NCI-H2107 (cell line): ENCODE measurements around the gene SHBG.
"Not testable (repeated sequence)": the region's sequence is repeated elsewhere in the genome, so short reads cannot be mapped to it uniquely, and the experiment has no call there.

Experiments used
- DNase-seq: peaks from one replicate; lab custom pipeline; 2025; lab: John Stamatoyannopoulos, UW

Gene SHBG

GRCh38 chr17:7612294-7612640, 17.7 kb upstream of the SHBG start:
- DNase-seq: no peak

DNA sequence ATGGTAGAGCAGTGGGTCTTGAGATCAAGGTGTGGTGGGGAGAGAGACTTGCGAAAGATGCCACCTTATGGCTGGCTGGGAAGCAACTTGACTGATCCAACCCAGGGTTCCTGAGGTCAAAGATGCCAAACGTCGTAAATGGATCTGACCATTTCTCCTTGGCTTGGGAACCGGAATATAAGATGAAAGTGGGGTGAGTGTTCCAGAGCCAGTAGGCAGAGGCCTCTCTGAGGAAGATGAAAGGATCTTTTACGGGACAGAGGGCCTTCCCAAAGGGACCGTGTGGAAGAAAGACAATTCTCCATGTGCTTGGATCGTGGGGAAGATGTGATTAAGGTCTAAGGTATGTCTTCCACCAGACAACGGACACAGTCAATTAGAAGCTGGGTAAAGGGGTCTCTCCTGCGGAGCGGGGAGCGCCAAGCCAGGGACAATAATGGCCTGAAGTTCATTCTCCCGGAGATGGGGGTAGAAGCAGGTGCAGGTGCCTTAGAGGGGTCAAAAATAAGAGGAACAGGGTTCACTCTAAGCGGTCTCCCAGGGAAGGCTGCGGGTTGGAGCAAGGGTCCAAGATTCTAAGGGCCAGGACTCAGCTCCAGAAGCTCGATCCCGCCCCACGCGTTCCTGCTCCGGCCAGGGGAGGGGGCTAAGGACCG, 16.0 kb upstream of the SHBG start:
- no peak for DNase-seq

DNA sequence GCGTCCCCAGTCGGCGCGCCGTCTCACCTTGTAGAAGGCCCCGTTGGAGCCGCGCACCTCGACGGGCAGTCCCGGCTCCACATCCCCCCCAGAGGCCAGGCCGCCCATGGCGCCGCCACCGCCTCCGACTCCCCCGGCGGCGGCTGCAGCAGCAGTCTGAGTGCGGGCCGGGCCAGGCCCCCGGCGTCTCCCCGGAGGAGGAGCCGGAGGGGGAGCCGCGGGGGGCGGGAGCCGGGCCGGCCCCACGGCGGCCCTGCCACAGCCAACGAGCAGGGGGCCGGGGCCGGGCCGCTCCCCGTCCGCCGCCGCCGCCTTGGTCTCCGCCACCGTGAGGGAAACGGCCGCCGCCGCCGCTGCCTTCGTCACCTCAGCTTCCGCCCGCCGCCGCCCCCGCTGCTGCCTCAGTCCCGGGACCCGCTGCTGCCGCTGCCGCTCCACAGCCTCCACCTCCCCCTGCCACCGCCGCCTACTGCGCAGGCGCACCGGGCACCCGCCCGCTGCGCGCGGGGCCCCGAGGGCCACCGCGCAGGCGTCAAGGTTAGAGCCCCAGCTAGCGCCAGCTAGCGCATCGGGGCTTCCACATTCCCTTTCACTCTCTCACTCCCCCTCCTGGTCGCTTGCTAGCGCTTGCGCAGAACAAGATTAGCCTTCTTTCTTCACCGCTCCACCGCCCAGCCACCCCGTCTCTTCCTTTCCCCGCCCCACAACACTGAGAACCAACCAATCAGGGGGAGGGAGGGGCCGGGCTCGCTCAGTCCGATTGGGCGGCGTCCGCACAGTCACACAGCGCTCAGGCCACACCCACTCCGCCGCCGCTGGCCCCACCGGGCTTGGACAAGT, 15.3 kb upstream of the SHBG start, which contains the start of gene FXR2:
FXR2 (minus strand) TSS at position 473 of the 840 bp plus-strand sequence; CDS start at position 108, 365 bp downstream.
- DNase-seq: peak; percentile 93

DNA sequence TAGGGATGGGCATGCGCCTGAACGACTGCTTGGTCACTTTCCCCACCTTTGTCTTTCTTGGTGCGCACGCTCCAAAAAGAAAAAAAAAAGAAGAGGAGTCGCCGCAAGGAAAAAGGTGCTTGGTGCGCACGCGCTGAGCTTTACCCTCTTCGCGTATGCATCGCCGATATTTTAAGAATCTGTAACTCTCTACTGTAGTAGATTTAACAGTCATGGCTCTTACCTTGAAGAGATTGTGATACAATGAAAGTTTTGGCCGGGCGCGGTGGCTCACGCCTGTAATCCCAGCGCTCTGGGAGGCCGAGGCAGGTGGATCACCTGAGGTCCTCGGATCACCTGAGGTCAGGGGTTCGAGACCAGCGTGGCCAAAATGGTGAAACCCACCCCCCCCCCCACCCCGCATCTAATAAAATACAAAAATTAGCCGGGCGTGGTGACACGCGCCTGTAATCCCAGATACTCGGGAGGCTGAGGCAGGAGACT, 14.6 kb upstream of the SHBG start:
- DNase-seq: no peak

- no peak for DNase-seq
Observed at GRCh38 chr17:7618608-7619007, 11.3 kb upstream of the SHBG start.

- DNase-seq: no peak
Observed at GRCh38 chr17:7620835-7621234, 9.1 kb upstream of the SHBG start.

- DNase-seq: no peak
Observed at GRCh38 chr17:7623661-7624060, 6.3 kb upstream of the SHBG start.

DNA sequence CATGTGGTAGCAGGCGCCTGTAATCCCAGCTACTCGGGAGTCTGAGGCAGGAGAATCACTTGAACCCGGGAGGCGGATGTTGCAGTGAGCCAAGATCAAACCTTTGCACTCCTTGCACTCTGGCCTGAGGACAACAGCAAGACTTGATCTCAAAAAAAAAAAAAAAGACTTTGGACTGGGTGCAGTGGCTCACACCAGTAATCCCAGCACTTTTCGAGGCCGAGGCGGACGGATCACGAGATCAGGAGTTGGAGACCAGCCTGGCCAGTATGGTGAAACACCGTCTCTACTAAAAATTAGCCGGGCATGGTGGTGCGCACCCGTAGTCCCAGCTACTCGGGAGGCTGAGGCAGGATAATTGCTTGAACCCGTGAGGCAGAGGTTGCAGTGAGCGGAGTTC, 4.2 kb upstream of the SHBG start:
- not testable (repeated sequence) for DNase-seq

GRCh38 chr17:7626307-7626706, 3.6 kb upstream of the SHBG start:
- DNase-seq: no peak

DNA sequence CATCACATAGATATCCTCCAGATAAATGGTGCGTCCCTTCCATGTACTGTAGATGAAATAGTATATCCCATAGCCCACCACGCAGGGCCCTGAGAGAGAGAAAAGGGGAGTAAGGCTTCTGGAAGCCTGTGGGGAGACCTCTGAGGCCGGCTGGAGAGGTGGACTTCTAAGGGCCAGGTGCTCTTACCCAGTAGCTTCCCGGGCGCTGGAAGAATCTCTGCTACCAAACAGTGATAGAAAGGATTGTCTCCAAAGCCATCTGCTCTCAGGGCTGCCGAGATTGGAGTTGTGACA, 3.0 kb upstream of the SHBG start:
- no peak for DNase-seq

DNA sequence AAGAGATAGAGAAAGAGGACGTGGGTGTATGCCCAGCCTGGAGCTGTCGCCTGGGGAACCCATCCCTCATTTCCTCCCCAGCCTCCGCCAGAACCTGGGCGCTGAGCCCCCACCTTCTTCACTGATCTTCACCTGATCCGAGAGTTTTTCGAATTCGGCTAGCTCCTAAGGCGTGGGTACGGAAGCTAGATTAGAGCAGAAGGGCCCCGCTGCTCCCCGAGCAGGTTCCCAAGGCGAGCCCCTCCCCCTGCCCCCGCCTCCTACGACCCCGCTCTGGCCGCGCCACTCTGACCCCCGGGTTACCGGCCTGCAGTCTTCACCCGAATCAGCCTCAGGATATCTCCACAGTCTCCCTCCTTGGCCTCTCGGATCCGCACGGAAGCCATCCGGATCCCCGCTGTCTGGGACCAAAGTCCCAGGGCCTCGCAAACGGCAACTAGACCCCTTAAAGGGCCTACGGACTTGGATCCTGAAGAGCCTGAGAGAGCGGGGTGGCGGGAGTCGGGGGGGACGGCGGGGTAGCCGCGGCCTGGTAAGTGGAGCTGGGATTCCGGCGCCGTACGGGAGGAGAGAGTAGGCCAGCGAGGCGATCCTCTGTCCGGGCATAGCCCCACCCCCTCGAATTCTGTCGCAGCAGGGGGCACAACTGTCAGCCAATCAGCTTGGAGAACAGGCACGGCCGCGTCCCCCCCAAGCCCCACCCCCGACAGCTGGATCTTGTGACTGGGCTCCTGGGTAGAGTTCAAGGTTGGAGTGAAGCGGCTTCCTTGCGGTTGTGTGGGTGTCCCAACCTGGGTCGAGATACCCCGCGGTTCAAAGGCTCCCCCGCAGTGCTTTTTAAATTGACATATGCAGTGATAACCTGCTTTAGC, 2.4 kb upstream of the SHBG start, which contains the start of gene SAT2:
SAT2 (minus strand) TSS at position 572 of the 872 bp plus-strand sequence; CDS start at position 386, 186 bp downstream.
- DNase-seq: peak; percentile 66

DNA sequence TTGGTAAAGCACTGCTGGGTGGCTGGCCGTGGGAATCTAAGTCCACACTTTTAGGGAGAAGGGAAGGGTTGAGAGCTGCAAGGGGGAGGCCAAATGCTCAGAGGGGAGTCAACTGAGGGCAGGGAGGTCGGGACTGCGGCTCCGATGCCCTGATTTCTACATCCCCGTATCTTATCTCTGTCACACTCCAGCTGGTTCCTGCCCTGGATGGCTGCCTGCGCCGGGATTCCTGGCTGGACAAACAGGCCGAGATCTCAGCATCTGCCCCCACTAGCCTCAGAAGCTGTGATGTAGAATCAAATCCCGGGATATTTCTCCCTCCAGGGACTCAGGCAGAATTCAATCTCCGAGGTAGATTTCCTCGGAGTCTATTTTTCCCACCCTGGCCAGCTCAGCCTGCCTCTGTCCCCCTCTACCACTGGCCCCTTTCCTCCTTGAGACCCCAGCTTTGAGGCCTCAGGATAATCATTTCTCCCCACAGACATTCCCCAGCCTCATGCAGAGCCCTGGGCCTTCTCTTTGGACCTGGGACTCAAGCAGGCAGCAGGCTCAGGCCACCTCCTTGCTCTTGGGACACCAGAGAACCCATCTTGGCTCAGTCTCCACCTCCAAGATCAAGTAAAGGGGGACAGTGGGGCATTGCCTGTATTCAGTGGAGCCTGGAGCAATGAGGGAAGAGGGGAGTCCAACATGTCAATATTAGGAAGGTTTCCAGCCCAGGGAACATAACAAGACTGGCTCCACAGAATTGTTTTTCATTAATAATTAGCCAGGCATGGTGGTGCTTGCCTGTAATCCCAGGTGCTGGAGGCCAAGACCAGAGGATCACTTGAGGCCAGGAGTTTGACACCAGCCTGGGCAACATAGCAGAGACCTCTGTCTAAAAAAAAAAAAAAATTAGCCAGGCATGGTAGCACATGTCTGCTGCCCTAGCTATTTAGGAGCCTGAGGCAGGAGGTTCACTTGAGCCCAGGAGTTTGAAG, 1.8 kb downstream of the SHBG start:
- no peak for DNase-seq

DNA sequence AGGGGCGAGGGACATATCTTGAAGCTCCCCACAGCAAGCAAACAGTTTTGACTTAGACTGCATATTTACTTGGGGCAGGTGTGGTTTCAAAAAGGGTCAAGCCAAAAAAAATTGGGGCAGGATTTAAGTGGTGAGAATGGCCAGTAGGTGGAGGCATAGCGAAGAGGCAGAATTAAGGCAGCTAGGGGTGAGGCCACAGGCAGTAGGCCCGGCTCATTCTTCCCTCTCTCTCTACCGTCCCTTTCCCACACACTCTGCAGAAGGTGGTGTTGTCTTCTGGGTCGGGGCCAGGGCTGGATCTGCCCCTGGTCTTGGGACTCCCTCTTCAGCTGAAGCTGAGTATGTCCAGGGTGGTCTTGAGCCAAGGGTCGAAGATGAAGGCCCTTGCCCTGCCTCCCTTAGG, 2.6 kb downstream of the SHBG start:
- no peak for DNase-seq

GRCh38 chr17:7633093-7633492, 3.2 kb downstream of the SHBG start:
- DNase-seq: no peak

- DNase-seq: no peak
Observed at GRCh38 chr17:7634384-7634783, 4.4 kb downstream of the SHBG start.

DNA sequence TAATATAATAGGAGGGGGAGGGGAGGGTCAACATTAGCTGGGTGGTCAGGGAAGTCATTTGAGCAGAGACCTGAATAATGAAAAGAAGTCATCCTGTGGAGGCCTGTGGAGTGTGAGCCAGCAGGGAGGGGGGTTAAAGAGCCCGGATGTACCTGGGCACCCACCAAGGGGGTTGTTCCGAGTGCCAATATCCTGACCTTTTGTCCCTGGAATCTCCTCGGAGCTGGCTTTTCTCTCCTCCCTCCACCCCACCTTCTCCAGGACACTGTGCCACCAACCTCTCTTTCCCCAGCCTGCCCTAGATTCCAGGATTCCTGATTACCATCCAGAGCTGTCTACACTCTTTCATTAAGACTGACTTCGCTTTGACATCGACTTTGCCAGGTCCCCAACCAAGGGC, 6.2 kb downstream of the SHBG start:
- no peak for DNase-seq

GRCh38 chr17:7640783-7641182, 10.8 kb downstream of the SHBG start:
- DNase-seq: no peak

DNA sequence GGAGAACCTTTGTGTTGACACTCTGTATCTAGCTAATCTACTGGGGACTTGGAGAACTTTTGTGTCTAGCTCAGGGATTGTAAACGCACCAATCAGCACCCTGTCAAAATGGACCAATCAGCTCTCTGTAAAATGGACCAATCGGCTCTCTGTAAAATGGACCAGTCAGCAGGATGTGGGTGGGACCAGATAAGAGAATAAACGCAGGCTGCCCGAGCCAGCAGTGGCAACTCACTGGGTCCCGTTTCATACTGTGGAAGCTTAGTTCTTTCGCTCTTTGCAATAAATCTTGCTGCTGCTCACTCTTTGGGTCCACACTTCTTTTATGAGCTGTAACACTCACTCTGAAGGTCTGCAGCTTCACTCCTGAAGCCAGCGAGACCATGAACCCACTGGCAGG, 11.7 kb downstream of the SHBG start:
- not testable (repeated sequence) for DNase-seq

DNA sequence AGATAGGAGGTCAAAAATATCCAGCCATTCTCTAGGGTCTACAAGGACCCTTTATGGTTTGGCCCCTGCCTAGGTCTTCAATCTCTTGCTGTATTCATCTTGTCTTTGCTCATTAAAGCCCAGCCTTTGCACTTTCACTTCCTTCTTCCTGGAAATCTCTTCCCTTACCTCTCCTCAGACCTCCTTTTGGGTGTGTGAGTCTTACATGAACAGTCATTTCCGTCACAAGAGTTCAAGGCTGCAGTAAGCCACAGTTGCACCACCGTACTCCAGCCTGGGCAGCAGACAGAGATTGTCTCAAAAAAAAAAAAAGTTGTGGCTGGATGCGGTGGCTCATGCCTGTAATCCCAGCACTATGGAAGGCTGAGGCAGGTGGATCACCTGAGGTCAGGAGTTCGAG, 14.8 kb downstream of the SHBG start:
- DNase-seq: no peak

DNA sequence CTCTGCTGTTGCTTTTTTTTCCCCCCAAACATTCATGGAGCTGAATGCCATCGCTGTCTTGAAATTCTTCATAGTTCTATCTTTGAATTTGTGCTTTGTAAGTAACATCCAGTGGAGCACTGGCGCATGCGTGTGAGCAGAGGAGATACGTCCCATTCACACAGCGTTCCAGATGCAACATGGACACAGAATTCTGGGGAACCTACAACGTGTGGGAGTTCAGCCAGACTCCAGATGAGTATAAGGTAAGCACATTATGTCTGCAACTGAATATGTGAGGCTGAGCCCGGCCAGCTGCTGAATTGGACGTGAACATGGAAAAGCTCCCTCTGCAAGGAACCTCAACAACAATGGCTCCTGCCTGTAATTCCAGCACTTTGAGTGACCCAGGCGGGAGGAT, 16.5 kb downstream of the SHBG start:
- DNase-seq: no peak

DNA sequence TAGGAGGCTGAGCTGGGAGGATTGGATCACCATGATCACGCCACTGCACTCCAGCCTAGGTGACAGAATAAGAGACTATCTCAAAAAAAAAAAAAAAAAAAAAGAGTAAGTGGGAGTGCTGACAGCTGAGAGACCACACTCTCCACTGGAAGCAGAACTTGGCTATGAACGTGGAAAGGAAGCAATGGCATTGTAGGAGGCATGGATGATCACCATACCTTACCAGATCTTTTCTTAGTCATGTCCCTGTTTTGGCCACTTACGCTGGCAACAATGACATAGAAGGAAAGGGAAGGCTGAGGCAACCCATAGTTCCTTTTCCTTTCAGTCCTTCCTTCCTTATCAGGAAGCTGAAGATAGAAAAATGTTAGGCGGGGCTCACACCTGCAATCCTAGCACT, 17.1 kb downstream of the SHBG start:
- no peak for DNase-seq
